Smooth muscle cell (in vitro differentiated cells): ENCODE data around the gene BTBD17. TPM values are rescaled to one million over a fixed set of nuclear protein-coding genes. Genes with fewer than 3 reads are reported as not detected.

Experiments used
- DNase-seq: peaks from one replicate; lab custom pipeline; 2025; ENCODE audit not compliant: unreplicated experiment; lab: John Stamatoyannopoulos, UW
- H2AFZ ChIP-seq: fragments of 200-600 bp; sonication (generic); 2 replicates; pipeline ENCODE4 v1.6.0; 2016; ENCODE audit warnings: antibody characterized with exemption, low read depth, mild to moderate bottlenecking
- H3F3A ChIP-seq: fragments of 200-600 bp; sonication (generic); 2 replicates; pipeline ENCODE4 v1.6.0; 2017; ENCODE audit warnings: antibody characterized with exemption, low read depth
- H3K27ac ChIP-seq: fragments of 200-600 bp; sonication (generic); 2 replicates; pipeline ENCODE4 v1.5.1; 2016; ENCODE audit warnings: low read depth, mild to moderate bottlenecking
- H3K27me3 ChIP-seq: fragments of 200-600 bp; sonication (generic); 2 replicates; pipeline ENCODE4 v1.6.1; 2016; ENCODE audit warnings: low read depth, mild to moderate bottlenecking
- H3K36me3 ChIP-seq: fragments of 200-600 bp; sonication (generic); 2 replicates; pipeline ENCODE4 v1.5.1; 2016; ENCODE audit warnings: low read depth
- H3K4me1 ChIP-seq: fragments of 200-600 bp; sonication (generic); 2 replicates; pipeline ENCODE4 v1.5.1; 2016; ENCODE audit warnings: low read depth
- H3K4me2 ChIP-seq: fragments of 200-600 bp; sonication (generic); 2 replicates; pipeline ENCODE4 v1.6.0; 2016; ENCODE audit warnings: mild to moderate bottlenecking
- H3K4me3 ChIP-seq: fragments of 200-600 bp; sonication (generic); 2 replicates; pipeline ENCODE4 v1.5.1; 2016; ENCODE audit warnings: mild to moderate bottlenecking
- H3K79me2 ChIP-seq: fragments of 200-600 bp; sonication (generic); 2 replicates; pipeline ENCODE4 v1.6.0; 2016; ENCODE audit warnings: low read depth, mild to moderate bottlenecking
- H3K9ac ChIP-seq: fragments of 200-600 bp; sonication (generic); 2 replicates; pipeline ENCODE4 v1.6.0; 2016; ENCODE audit warnings: low read depth
- H3K9me3 ChIP-seq: fragments of 200-600 bp; sonication (generic); replicated peaks from 2 replicates; pipeline ENCODE4 v1.5.1; 2016; ENCODE audit warnings: low read depth
- H4K20me1 ChIP-seq: fragments of 200-600 bp; sonication (generic); 2 replicates; pipeline ENCODE4 v1.6.0; 2016; ENCODE audit warnings: low read depth
- WGBS: methylation state at CpG from one replicate; pipeline ENCODE4 v1.1.7; 2016; ENCODE audit warnings: low lambda C conversion rate; 5-methylcytosine and 5-hydroxymethylcytosine counted together
- polyA plus RNA-seq: library from polyadenylated mRNA; unstranded; fragments of >200 nt; fragmentation: Nextera tagmentation; extraction: Ambion mirVana; gene quantifications from 2 replicates; pipeline ENCODE4 v1.2.1, GENCODE V29; 2016
- total RNA-seq: library from RNA; depleted of rRNA; stranded (reverse); fragments of >200 nt; gene quantifications from 2 replicates; pipeline ENCODE4 v1.2.3, GENCODE V29; 2014
- TF ChIP-seq, protein P1 (sequence below): fragments of 200-600 bp; sonication (generic); IDR thresholded peaks from 2 replicates; pipeline ENCODE4 v1.5.1; 2017; ENCODE audit warnings: borderline replicate concordance, mild to moderate bottlenecking, antibody characterized with exemption; ENCODE audit not compliant: insufficient read depth, poor library complexity, severe bottlenecking

The BTBD17 gene
- total and polyA plus RNA-seq, 2 experiments from 2014 or later = not detected

GRCh38 chr17:74386386-74386785, 24.7 kb upstream of the BTBD17 start:
- no peaks in the 10 kb centered on the region for H3K27me3 ChIP-seq
- no peaks in the 10 kb centered on the region for H3K9me3 ChIP-seq
- H3F3A ChIP-seq = peaks cover 5% of the 10 kb centered on the region
- 34% methylated on average over 8 of the region's 8 CpGs for WGBS
- H3K36me3 ChIP-seq = no peaks in the 10 kb centered on the region
- H3K4me1 ChIP-seq = peaks cover 13% of the 10 kb centered on the region
- peak overlapping the region; percentile 38 for H3K4me2 ChIP-seq
- H3K79me2 ChIP-seq = no peaks in the 10 kb centered on the region
- H3K27ac ChIP-seq = peak overlapping the region; percentile 49
- no peaks in the 10 kb centered on the region for H4K20me1 ChIP-seq
- H3K9ac ChIP-seq = no peak overlapping the region
- no peak overlapping the region for H3K4me3 ChIP-seq
- no peak overlapping the region for H2AFZ ChIP-seq
- TF ChIP-seq, protein P1, sequence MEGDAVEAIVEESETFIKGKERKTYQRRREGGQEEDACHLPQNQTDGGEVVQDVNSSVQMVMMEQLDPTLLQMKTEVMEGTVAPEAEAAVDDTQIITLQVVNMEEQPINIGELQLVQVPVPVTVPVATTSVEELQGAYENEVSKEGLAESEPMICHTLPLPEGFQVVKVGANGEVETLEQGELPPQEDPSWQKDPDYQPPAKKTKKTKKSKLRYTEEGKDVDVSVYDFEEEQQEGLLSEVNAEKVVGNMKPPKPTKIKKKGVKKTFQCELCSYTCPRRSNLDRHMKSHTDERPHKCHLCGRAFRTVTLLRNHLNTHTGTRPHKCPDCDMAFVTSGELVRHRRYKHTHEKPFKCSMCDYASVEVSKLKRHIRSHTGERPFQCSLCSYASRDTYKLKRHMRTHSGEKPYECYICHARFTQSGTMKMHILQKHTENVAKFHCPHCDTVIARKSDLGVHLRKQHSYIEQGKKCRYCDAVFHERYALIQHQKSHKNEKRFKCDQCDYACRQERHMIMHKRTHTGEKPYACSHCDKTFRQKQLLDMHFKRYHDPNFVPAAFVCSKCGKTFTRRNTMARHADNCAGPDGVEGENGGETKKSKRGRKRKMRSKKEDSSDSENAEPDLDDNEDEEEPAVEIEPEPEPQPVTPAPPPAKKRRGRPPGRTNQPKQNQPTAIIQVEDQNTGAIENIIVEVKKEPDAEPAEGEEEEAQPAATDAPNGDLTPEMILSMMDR = no peak
- DNase-seq = no peak

DNA sequence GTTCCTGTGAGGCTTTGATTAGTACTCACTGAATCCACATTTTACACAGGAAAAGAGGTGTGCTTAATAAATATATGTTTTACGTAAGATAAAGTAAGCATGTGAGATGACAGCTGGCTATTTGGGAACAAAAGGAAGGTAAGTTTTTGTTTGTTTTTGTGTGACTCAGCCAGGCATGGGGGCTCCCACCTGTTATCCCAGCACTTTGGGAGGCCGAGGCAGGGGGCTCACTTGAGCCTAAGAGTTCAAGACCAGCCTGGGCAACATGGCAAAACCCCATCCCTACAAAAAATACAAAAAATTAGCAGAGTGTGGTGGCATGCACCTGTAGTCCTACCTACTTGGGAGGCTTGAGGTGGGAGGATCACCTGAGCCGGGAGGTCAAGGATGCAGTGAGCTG, 23.5 kb upstream of the BTBD17 start:
- H3K36me3 ChIP-seq = no peaks in the 10 kb centered on the region
- no peak overlapping the region for H3K27ac ChIP-seq
- H3K27me3 ChIP-seq = no peaks in the 10 kb centered on the region
- no peaks in the 10 kb centered on the region for H4K20me1 ChIP-seq
- H2AFZ ChIP-seq = no peak overlapping the region
- no peak overlapping the region for H3K4me3 ChIP-seq
- 94% methylated on average over 3 of the region's 3 CpGs for WGBS
- H3K9me3 ChIP-seq = no peaks in the 10 kb centered on the region
- H3K79me2 ChIP-seq = no peaks in the 10 kb centered on the region
- peaks cover 13% of the 10 kb centered on the region for H3K4me1 ChIP-seq
- H3K9ac ChIP-seq = no peak overlapping the region
- no peak for DNase-seq
- TF ChIP-seq, protein P1 = no peak
- peaks cover 5% of the 10 kb centered on the region for H3F3A ChIP-seq
- H3K4me2 ChIP-seq = no peak overlapping the region

- Histone ChIP-seq H3K4me2 (no peak overlapping the region), H3F3A (peaks cover 5% of the 10 kb centered on the region), H4K20me1 (no peaks in the 10 kb centered on the region), H2AFZ (no peak overlapping the region), H3K79me2 (no peaks in the 10 kb centered on the region), H3K9me3 (no peaks in the 10 kb centered on the region), H3K27me3 (no peaks in the 10 kb centered on the region), H3K27ac (no peak overlapping the region), H3K4me3 (no peak overlapping the region), H3K9ac (no peak overlapping the region), H3K4me1 (peaks cover 20% of the 10 kb centered on the region), H3K36me3 (no peaks in the 10 kb centered on the region)
- no peak for DNase-seq
- TF ChIP-seq, protein P1 = no peak
- WGBS = 73% methylated on average over 5 of the region's 5 CpGs
Measured at GRCh38 chr17:74383141-74383540, 21.5 kb upstream of the BTBD17 start.
